MM.1S (cell line): ENCODE data around the gene CDH9.

Experiments used
- EZH2 ChIP-seq: fragments of 300-600 bp; sonication (generic); optimal IDR thresholded peaks from 2 replicates; pipeline ENCODE3; 2017; ENCODE audit warnings: low read depth, mild to moderate bottlenecking, antibody characterized with exemption, low read length, mixed read lengths
- TF ChIP-seq, protein P1 (sequence below): fragments of 300-600 bp; sonication (generic); IDR thresholded peaks from 2 replicates; pipeline ENCODE4 v1.5.1; 2016; ENCODE audit warnings: antibody characterized with exemption, low read length, mixed read lengths

DNA sequence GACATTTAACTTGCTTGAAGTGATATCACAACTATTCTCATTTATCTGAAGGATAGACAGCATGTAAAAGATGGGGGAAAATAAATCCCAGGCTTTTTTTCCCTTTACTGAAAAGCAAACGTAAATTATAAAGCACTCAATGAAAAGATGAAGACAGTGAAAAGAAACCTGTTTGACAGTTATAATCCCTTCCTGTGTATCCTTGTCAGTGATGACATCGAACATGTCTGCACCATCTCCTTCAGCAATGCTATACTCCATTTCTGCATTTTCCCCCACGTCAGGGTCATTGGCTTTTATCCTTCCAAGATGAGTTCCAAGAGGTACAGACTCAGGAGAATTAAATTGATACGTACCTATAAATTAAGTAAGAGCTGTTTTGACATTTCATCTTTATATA is 134.9 kb downstream of the CDH9 start:
- TF ChIP-seq, protein P1, sequence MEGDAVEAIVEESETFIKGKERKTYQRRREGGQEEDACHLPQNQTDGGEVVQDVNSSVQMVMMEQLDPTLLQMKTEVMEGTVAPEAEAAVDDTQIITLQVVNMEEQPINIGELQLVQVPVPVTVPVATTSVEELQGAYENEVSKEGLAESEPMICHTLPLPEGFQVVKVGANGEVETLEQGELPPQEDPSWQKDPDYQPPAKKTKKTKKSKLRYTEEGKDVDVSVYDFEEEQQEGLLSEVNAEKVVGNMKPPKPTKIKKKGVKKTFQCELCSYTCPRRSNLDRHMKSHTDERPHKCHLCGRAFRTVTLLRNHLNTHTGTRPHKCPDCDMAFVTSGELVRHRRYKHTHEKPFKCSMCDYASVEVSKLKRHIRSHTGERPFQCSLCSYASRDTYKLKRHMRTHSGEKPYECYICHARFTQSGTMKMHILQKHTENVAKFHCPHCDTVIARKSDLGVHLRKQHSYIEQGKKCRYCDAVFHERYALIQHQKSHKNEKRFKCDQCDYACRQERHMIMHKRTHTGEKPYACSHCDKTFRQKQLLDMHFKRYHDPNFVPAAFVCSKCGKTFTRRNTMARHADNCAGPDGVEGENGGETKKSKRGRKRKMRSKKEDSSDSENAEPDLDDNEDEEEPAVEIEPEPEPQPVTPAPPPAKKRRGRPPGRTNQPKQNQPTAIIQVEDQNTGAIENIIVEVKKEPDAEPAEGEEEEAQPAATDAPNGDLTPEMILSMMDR = no peak
- TF ChIP-seq EZH2 = no peak
